GM19324 (cell line): Measurements from ENCODE around the gene ACTG1.

Source experiments
- ATAC-seq: cut with Tn5 transposase; IDR thresholded peaks from one replicate; pipeline ENCODE4 v1.9.1; 2021; ENCODE audit warnings: mild to moderate bottlenecking, moderate library complexity; ENCODE audit not compliant: unreplicated experiment, low FRiP score

The ACTG1 gene

DNA sequence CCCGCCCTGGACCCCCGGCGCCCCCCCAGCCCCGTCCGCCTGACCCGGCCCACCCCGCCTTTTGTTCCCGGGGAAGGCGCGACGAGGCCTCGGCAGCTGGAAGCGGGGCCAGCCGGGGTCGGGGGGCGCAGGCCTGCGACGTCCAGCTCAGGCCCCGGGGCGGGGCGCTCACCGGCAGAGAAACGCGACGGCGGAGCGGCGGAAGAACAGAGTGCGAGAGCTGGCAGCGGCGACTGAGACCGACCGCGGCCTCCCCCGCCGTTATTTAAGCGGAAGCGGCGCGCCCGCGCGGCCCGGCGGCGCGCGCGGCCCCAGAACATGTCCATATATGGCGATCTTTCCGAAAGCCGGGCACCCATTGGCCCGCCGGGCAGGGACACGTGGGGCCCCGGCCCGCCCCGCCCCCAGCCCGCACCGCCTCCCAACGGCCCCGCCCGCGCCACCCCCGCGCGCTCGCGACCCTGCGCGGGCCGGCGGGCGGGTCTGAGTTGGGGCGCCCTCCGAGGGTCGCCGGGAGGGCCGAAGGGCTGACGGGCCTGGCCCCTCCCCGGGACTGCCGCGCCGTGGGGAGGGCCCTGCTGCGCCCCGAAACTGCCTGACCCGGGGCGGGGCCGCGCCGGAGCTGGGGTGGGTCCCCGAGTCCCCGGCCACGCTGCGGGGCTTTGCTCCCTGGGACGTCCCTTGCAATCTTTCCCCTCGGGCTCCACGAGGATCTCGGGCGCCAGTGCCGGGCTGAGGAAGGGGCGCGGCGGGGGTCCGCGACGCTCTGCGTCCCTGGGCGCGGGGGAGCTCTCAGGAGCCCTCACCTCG, at the start of gene ACTG1:
Gene ACTG1 (minus strand): TSS at position 238 of the 810 bp plus-strand sequence. CDS start 445 bp downstream, outside the sequence.
- peak; percentile 61 for ATAC-seq

DNA sequence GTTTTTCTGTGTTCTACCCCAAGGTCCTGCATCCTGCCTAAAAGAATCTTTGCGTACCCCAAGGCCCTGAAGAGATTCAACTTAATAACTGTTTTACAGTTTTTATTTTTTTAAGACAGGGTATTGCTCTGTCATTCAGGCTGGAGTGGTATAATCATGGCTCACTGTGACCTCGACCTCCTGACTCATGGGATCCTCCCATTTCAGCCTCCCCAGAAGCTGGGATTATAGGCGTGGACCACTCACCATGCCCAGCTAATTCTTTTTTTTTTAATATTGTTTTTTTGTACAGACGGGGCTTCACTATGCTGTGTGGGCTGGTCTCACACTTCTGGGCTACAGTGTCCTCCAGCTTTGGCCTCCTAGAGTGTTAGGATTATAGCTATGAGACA, 48.9 kb upstream of the ACTG1 start:
- no peak for ATAC-seq

DNA sequence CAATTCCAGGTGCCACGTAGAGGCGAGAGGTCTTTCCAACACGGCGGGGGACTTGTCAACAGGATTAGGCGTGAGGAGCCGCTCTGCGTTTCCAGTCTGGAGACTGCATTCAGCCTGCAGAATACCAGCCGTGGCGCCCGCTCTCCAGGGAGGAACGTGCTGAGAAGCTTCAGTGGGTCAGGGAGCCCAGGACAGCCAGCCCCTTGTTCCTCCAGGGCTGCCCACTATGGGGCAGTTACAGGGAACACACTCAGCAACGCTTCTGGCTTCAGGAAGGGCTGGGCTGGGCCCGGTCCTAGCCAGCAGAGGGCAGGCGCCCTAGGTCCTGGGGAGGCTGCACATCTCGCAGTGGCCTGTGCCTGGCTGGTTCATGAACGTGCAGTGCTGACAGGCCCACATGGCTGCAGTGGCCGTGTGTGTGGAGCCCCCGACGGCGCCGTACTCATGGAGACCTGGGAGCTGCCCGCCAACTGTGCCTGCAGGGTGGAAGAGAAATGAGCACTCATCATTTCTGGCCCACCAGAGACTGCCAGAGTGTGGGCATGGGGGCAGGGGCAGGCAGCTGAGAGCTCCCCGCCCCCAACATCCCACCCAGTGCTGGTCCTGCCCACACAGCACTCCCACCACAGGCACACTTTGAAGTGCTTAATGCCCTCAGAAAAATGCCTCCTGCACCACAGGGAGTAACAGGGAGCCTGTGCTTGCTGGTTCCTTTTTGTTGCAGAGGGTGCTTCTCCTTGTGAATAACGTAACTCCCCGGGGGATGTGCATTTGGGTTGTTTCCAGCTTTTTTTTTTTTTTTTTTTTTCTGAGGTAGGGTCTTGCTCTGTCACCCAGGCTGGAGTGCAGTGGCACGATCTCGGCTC, 46.6 kb upstream of the ACTG1 start:
- no peak for ATAC-seq

DNA sequence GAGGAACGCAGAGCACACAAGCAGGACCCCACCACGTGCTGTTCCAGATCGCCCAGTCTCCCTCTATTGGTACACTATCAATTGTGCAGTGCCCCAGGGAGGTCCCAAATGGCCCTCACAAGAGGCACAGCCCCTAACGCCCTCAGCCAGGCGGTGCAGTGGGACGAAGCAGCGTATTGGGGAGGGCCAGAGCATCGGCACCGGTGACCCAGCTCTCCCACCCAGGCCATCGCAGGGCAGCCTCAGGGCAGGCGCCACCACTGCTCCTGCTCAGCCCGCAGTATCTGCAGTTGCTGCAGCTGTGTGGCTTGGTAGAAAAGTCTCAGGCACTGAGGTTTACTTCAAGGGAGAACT, 45.5 kb upstream of the ACTG1 start:
- no peak for ATAC-seq

DNA sequence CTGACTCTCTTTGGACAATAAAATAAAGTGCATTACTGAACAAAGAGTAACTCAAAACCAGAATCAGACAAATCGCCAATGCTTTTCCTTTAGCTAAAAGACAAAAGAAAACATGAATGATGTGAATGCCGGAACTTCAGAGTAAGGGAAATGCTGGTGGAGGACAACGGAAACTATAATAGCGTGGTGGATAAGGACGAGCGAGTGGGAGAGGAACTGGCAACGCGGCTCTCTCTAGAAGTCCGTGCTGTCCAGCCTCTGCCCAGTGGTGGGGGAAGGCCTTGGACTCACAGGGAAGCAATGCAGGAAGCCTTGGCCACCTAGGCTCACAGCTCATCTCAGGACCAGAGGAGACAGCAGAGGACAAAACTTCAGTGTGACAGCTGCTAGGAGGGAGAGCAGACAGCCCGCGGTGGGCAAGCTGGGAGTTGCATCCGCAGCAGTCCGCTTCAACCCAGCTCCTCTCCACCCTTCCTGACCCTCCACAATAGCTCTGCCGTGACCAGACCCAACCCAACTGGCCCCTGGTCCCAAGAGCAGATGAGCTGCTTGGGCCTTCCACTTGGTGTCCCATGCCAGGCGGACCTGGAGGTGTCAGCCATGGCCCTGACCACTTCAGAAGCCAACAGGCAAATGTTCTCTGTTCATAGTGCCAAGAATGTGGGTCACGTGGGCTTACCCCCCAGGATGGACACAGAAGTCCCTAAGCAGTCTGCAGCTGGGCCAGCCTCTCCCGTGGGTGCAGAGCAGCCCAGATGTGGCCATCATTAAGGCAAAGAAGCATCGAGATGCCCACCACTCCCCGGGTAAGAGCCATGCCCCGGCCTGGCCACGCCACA, 44.9 kb upstream of the ACTG1 start:
- ATAC-seq = no peak

DNA sequence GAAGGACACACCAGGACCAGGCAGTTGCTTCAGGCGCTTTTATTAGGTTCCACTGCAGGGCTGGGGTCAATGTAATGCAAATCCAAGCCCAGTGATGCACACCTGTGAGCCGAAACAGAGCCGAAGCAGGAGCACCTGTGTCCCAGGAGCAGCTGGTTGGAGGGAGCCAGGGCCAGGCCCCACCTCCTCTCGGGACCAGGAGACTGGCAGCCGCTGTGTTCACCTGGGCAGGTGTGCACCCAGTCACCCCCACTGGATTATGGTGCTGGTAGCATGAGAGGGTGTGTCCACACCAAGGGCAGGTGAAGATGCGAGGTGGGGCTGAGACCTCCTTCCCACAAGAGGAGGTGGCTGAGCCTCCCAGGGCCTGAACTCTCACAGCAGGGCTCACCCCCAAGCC, 44.3 kb upstream of the ACTG1 start:
- ATAC-seq = no peak

DNA sequence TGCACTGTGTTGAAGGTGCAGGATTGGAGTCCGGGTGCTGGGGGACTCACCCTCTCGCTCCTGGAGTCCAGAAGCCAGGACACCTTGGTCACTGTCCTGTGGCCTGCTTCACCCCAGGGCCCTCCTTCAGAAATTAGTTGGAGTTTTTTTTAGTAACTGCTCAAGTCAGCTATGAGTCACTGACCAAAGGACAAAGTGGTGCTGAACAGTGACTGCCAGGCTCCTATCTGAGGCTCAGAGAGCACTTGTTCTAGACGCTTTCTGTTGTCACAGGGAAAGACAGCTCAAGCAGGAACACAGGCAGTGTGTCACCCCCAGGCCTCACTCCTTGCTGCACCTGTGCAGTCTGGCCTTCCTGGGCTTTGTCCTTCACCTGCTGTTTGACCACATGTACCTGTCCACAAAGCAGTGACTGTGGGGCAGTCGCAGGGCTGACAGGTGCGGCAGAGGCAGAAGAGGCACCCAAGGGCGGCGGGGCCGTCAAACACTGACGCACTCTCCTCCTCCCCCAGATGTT, 43.6 kb upstream of the ACTG1 start:
- no peak for ATAC-seq

DNA sequence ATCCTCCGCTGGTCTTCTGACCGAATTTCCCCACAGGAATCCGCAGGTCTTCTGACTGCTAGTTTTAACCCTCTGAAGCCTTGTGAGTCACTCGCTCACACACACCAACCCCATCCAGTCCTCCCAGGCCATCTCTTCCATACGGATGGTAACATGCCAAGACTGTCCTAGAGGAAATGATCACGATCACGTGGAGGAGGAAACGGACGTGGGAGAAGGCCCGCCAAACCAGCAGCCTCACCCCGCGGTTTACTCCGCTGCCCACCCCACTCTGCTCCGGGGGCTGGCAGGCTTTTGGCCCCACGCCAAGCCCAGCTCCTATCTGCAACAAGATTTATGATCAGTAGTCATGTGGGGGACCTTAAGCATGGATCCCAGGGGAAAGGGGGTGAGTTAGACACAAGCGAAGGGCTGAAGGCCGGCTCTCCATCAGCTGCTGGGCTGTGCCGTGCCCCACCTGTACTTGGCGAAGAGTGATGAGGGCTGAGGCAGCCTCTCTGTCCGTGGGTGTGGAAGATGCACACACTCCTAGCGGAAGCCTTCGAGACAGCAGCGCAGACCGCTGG, 41.1 kb upstream of the ACTG1 start:
- ATAC-seq = no peak

DNA sequence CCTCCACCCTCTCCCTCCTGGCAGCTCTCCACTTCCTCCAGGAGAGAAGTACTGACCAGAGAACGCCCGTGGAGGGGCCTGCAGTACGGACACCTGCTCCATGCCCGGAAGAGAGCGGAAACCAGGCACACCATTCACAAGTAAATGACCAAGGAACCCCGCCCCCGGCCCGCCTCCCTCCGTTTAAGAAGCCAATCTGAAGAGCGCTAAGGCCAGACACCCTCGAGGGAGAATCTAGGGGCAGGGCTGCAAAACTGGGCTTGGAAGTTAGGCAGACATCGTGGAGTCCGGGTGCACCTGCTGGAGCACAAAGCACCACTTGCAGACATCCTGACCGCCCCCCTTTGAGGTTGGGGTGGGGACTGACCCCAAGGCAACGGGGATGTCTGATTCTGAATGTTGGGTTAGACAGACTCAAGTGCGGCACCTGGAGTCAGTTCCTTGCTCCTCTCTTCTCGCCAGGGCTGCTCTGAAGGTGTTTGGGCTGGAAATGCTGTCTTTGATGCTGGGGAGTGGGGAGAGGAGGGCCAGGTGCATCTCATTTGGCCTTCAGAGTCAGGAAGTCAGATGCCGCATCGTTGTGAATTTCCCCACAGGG, 40.5 kb upstream of the ACTG1 start:
- peak; percentile 30 for ATAC-seq

DNA sequence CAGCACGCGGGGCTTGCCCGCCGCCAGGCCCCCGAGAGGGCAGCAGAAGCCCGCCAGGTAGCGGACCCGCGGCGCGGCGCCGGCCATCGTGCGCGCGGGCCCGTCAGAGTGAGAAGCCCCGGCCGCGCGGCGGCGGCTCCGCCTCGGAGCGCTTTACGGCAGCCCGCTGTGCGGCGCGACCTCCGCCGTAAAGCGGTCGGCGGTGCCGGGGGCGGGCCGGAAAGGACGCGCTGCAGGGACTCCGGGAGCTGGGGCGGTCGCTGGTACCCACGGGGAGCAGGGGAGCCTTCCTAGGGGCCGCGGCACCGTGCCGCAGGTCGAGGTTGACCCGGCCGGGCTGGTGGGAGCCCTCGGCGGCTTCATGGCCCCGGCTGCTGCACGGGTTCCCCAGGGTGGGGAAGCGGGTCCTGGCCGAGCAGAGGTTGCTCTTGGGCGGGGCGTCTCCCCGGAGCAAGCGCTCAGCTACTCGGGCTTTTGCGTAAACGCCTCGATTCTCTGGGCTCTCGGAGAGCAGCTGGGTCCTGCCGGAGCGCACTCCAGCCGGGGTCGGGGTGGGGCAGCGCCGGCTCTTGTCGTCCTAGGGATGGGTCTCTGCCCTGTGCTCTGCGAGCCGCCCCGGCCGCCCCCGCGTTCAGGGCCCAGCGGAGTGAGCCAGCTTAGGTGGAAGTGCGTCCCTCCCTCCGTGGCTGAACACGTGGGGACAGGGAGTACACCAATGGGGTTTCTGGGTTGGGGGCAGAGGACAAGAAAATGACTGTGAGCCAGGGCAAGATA, 39.8 kb upstream of the ACTG1 start, which contains the start of gene FAAP100:
Gene FAAP100 (minus strand): TSS at position 110 of the 774 bp plus-strand sequence. CDS start 23 bp downstream, at position 87.
- ATAC-seq = peak; percentile 53

DNA sequence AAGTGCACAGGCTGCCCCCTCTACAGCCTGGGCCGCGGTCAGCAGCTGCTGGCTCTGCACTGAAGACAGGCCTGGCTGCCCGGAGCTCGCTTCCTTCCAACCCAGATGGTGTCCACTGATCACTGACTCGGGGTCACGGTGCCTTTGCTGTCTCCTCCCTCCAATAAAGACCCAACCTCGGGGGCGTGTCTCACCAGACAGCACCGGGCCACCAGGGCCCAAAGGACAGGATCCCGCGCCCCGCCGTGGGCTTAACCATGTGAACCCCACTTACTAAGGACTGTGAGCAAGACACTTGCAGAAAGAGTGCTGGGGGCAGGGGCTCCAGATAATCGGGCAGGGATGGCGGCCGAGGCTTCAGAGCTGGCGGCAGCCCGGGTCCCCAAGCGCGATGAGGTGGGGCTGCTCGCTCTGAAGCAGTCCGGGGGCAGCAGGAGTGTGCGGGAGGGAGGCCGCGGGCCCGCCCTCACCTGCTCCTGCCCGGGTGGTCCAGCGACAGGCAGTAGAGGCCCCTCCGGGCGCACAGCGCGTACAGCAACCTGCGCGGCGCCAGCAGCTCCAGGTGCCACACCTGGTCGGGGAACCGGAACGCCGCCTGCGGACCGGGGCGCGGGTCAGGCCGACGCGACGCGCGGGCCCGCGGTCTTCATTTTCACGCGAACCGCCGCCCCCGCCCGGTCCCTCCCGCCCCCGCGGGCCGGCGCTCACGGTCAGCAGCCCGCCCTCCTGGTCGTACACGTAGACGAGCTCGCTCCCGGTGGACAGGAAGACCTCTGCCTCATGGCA, 39.1 kb upstream of the ACTG1 start:
- ATAC-seq = no peak

DNA sequence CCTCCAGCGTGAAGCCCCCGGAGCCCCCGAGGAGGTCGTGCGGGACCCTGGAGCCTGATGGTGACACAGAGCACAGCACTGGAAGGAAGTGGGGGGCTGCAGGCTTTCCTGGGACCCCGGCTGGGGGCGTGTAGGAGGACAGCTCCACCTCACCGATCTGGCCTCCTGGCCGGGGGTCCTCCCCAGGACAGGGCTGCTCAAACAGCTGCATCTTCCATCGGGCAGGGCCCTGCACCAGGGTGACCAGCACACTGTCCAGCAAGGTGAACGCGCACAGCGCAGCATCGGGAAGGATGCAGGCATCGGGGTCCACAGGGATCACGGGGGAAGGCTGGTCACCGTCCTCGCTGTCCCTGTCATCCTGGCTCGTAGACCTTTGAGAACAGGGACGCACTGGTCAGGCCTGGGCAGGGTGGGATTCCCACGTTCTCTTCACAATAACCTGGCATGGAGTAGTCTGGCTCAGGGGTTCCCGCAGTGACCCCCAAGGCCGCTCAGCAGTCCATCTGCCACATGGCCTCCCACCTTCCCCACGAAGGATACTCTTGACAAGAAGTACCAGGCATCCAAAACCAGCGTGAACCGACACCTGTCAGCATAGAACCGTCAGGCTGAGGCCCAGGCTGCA, 38.3 kb upstream of the ACTG1 start:
- ATAC-seq = no peak

DNA sequence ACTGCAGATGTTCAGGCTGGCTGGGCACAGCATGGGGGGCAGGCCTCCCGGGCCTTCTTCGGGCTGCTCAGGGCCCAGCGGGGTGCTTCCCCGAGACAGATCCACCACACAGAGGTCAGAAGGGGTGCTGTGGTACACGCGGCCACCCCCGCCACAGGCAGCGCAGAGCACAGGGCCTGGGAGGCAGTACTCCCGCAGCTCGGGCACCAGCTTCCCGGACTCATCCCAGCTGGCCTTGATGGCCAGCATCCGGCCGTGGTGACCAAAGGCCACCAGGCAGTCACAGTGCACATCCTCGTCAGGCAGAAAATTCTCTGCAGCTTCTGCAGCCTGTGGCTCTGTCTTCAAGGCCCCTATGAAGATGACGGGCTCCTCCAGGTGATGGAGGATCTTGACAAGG, 37.7 kb upstream of the ACTG1 start:
- ATAC-seq = no peak

DNA sequence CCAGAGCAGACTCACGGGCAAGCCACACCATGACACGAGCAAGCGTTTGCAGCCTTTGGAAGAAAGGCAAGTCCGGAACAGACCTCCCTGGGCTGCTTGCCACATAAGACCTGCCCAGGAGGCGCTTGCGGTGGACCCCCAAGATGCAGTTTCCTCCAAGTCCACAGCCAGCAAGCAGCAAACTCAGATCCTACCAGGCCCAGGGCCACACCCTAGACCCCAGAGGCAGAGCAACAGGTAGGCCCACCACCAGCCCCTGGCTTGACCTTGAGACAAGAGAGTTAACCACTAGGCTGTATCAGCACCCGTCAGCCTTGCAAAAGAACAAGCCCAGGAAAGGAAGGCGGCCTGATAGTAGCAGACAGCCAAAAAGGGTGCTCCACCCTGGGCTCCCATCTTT, 37.2 kb upstream of the ACTG1 start:
- ATAC-seq = no peak

DNA sequence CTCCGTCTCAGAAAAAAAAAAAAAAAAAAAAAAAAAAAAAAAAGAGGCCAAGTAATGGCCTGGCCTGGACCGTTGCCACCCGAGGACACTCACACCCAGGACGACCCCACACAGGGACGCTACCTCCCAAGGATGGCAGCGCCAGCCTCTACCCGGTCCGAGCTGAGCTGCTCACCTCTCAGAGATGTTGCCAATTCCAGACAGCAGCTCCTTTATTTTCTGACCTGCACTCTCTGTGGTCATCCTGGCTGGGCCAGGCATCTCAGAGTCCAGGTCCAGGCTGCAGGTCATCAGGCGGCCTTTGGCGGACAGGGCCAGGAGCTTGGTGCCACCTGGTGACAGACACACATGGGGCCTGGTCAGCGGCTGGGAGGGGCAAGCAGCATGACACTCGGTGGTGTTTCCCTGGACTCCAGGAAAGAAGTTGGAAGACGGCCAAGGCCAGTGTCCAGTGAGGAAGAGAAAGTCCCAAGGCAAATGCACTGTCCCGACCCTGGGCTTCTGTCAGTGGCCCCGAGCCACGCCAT, 36.5 kb upstream of the ACTG1 start:
- no peak for ATAC-seq

DNA sequence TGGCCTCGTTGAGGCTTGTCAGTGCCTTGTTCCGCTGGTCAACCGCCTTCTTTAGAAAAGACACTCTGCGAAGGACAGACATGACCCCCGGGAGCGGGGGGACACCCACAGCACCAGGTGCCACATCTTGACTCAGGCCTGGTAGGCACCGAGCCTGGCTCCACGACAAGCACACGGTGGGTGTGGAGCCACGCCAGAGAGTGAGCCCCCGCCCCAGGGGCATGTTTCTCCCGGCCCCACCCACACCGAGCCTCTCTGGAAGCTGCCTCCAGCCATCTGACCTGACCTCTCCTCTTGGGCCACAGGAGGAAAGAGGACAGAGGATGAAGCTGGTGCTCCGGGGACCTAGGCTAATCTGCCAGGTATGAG, 35.0 kb upstream of the ACTG1 start:
- no peak for ATAC-seq

DNA sequence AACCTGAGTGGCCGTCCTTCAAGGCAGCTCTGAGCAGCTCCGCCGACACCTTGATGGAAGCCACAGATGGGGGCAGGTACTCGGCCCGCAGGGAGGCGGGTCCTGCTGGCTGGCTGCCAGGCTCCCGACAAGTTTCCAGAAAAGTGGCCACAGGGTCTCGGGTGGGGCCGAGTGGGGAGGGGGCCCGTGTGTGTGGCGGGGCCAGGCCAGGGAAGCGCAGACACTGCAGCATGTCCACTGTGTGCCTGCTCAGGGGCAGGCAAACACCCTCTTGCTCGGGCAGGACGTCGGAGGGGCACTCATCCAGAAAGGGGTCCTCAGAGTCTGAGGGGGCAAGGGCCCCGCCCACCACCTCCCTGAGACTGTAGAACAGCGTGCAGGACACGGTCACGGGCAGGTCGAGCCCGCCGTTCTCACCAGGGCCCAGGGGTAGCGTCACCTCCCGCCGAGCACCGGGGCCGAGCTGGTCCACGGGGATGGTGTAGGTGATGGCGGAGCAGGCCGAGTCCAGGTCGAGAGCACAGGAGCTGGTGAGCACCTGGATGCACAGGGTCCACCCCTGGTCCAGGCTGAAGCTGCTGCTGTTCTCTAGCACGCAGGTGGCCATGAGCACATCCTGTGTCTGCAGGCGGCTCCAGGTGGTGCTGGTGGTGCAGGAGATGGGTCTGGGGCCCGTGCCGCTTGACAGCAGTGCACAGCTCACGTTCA, 34.5 kb upstream of the ACTG1 start:
- ATAC-seq = no peak
